GM18502 (cell line): ENCODE results near the gene SEMA5A.

Experiments
- ATAC-seq: cut with Tn5 transposase; IDR thresholded peaks from one replicate; pipeline ENCODE4 v1.9.1; 2021; ENCODE audit warnings: mild to moderate bottlenecking; ENCODE audit not compliant: unreplicated experiment, poor library complexity

Gene SEMA5A

DNA sequence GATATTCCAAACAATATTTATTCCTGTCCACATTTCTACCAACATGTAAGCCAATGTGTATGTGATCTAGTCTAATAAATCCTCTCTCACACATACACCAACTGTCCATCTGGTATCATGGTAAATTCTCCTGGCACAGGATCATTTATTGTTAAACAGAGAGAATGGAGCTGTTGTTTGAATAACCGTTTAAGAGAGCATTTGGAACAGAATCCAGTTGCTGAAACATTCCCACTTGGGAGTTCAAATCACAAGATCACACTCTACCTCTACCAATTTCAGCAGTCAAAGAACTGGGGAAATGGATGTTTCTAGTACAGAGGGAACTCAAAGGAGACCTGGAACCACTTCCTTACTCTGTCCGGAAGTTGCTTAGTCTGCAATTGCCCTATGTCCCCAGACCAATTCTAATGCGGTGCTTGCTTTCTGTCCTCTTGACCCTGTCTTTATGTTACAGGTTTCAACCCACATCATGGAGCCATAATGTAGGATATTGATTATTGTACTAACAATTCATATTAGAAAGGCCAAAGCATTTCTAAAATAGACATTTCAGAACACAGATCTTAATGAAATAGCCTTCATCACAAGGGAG, 488.4 kb downstream of the SEMA5A start:
- ATAC-seq = no peak

DNA sequence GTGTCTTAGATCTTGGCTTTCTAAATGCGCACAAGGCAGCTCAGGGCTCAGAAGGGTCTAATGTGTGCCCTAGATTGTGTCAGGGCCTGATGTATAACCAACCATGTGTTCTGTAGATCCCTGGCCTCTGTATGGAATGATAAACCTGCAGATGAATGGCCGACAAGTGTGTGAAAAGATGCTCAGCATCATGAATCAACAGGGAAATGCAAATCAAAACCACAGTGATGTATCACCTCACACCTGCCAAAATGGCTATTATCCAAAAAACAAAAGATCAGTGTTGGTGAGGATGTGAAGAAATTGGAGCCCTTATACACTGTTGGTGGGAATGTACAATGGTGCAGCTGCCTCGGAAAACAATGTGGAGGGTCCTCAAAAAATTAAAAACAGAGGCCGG, 489.8 kb downstream of the SEMA5A start:
- ATAC-seq = no peak

DNA sequence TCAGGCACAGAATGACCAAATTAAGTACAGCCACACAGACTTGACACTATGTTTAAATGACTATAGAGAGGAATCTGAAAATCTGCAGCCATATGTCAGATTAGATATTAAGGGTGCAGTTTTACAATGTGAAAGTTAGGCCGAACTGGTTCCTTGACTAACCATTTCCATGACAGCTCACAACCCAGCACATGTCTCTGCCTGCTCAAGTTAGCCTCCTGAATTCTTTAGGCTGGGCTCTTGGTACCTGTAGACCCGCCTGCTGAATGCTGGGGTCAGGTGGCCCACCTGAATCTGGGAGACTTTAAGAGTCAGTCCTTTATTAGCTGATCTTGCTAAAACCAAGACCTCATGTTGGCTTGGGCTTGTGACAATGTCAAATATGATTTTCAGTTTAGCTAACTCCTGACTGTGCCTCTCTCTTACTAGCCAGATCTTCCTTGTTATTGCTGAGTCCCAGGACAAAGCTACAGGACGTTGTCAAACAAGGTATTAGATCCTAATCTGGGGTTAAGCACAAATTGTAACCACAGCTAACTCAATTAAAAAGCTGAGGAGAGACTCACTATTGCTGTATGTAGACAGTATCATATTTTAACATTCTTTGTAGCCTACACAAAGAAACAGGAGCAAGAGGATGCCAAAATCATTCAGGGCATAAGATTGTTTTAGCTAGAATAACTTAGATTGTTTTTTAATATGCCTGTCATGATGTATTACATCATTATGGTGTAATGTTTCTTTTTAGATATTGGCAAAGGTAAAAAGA, 490.9 kb downstream of the SEMA5A start:
- ATAC-seq = no peak

DNA sequence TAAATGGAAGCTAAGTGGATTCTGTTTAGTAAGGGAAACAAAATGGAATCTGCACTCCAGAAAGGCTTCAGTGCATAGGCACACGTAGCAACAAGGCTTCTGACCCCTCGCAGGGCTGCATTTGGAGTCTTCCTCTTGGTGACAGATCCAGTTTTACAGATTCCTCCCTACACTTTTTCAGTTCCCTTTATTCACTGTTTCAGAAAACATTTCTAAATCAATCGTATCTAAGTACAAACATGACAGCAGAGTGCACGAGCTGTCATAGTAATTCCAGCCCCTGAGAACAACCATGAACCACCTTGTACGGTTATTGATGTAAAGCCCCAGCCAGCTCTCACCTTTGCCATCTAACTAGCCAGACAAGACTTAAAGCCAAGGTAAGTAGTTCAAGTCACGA, 491.6 kb downstream of the SEMA5A start:
- no peak for ATAC-seq

DNA sequence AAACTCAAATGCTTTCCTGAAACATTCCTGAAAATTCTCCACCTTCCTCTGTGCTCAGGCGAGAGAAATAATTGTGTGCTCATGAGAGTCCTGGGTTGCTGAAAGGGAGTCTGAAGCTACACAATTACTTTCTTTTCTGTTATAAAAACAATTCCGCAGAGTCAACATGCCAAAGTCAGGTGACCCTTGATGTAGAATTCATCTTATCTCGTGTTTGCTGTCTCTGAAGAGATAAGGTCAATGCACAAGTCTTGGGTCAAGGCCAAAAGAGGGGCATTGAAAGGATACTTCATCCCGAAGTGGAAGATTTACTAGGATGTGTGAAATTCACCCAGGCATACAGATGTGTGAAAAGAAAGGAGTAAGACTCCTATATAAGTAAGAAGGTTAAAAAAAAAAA, 493.5 kb downstream of the SEMA5A start:
- ATAC-seq = no peak

DNA sequence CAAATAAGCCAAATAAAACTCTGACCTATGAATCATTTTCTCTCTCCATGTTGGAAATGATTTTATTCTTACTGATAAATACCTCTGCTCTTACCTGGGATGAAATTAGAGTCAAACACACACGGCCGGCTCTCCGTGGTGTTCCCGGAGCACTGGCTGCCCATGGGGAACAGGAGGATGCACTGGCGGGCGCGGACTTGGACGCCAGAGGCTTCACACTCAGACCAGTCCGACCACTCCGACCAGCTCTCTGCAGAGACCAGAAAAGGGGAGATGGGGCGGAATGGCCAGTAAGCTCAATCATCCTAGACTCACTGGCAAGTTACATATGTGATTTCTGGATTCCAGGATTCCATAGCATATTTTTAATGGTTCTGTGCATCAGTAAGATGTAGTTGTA, 494.1 kb downstream of the SEMA5A start:
- ATAC-seq = no peak

DNA sequence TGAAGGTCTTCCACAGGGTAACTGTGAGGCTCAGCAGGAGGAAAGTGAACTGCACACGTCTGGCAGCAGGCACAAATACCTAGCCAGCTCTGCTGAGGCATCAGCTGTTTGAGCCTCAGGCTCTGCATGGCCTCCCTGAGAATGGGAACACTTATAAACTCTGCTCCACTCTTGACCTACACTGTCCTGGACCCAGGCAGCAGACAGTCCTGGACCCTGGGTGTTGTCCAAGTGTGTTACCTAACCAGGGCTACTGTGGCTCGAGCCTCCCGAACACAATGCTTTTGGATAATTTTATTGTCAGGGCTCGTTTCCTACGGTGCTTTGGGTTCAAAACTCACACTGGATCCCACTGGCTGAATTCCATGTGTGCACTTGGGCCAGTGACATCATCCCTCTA, 497.9 kb downstream of the SEMA5A start:
- no peak for ATAC-seq

DNA sequence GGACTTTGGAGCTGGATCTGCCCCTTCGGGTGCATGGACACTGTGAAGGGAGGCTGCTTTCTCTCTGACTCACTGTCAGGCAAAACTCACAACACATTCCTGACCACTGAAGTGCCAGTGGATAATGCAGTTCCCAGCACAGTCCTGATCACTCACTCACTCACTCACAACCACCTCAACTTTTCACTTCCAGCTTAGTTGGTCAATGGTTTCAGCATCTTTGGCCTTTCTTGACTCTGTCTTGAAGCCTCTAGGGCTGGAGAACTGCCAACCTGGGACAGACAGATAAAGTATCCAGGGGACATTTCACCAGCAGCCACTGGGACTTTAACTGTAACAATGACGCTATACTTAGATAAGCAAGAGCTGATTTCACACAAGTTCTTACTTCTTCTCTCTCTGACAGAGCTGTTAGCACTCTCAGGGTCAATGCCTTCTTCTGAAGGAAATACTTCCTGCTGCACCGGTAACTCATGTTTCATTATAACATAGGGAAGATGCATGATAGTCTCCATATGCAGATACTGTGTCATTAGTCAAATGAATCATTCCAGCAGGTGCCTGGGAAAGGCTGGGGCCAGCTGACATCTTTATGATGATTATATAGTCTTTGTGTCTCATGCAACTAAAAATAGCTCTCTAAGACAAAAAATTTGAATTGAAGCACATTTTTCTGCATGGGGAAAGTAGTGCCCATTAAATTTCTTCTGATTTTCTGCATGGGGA, 499.0 kb downstream of the SEMA5A start:
- ATAC-seq = no peak

DNA sequence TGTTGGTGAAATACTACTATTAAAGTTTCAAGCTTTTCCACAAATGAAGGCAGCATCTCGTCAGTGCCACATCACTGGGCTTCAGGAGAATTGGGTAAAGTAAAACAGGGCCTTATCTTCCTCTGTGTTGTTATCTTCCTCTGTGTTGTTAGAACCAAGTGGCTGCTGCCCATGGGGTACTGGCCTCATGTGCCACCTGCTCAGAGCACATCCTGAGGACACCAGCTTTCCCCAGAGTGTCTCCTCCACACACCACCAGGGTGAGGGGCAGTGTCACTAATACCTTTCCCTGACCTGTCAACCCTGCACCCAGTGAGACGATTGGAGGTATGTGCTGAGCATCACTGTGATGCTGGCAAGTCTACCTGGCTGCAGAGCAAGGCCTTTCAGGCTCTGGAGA, 499.9 kb downstream of the SEMA5A start:
- no peak for ATAC-seq

DNA sequence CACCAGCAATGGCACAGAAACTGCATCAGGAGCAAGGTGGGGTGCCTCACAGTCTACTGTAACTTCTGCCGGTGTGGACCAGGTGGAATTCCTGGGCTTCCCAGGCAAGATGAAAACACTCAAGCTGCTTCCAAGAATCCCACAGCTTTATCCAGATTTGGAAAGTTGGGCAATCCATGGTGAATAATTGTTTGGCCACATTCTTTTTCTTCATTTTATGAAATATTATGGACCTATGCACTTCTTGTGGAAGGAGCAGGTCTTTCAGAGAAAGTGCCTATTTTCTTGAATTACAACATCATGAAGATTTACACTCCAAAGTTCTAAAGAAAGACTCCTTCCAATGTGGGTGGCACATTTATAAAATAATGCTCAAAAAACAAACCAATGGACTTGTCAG, 503.6 kb downstream of the SEMA5A start:
- ATAC-seq = no peak

DNA sequence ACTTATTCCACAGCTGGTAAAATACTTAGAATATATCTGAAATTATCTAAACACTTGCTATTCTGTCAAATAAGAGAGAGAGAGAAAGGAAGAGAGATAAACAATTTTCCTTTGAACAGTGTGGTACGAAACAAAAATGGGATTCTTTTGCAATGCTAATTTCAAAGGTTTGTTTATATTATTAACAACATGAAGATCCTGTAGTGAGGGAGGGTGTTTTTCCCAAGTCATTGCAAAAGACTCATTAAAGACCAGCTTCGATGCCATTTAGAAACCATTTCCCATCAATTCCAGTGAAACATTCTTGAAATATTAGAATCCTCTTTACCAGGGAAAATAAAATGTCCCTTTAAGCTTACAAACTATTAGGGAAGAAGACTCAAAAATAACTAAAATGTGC, 505.4 kb downstream of the SEMA5A start:
- no peak for ATAC-seq

DNA sequence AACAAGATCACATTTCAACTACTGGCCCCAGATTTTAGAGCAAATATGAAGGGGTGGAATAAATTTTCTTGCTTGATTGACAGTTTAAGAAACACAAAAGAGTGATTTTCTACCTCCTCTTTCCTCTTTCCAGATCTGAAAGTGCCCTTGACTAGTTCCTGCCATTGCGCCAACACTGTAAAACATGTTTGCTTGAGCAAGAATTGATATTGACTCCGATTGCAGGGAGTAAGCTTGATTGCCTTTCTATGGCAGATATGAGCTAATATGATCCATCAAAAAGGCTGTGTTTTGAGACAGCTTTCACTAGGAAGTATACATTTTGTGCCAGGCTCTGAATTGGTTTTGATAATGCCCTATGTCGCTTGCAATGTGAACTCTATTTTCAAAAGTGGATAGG, 508.8 kb downstream of the SEMA5A start:
- ATAC-seq = no peak

DNA sequence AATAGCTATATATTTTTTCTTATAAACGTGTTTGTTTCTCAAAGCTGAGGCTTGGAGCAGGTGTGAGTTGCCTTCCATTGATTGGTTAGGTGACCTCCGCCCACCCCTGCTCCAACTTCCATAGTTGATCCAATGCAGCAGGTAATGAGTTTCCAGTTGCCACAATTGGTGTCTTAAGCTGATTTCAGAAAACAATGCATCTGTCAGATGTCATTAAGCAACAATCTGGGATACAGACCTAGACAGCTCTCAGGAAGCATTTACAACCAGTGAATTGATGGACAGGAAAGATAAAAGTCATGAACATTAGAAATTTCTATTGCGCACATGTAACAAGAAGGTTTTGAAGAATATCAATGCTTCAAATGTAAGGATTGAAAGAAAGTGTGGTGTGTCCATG, 510.5 kb downstream of the SEMA5A start:
- no peak for ATAC-seq

DNA sequence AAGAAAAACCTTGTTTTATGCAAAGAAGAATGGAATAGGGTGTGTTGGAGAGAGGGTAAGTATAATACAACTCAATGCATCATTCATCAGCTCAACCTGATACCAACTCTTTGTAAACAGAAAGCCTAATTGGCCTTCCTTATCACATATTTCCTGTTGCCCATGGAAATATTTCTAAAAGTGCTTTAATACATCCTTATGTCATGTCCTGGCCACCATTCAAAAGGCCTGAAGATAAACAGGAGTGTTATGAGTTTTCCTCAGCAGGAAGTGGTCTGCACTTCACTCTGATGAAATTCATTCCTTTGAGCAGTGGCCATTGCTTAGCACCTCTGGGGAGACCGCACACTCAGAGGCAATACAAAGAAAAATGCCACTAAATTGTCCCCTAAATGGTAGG, 511.2 kb downstream of the SEMA5A start:
- ATAC-seq = no peak

DNA sequence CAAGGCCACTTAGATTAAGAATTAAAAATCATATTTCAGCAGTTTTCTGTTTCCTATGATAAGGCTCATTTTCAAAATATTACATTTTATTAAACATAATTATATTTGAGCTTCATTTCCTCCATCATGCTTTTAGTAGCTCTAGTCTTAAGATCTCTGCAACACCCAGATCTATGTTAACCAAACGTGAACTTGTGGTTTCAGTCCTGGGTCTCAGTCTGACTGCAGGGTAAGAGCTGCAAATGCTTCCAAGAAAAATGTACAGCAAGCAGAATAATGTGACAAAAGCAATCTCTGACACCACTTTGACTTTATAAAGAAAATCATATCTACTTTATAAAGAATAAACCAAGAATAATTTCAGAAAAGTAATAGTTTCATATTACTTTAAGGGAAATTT, 512.4 kb downstream of the SEMA5A start:
- no peak for ATAC-seq

DNA sequence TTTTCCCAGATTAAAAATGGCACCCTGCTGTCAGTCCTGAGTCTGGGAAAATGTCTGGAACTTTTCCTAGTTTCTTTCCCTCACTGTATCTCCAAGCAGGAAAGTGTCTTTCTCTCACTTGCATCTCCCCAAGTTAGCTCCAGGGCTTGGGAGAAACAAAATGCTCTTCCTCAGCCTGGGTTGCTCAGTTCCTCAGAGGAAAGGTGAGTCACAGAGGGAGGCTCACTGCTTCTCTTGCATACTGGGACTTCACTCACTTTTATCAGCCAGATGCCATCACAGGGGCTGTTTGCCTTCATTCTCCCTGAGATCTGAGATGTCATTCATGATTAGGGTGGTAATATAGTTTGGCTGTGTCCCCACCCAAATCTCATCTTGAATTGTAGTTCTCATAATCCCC, 519.9 kb downstream of the SEMA5A start:
- no peak for ATAC-seq

DNA sequence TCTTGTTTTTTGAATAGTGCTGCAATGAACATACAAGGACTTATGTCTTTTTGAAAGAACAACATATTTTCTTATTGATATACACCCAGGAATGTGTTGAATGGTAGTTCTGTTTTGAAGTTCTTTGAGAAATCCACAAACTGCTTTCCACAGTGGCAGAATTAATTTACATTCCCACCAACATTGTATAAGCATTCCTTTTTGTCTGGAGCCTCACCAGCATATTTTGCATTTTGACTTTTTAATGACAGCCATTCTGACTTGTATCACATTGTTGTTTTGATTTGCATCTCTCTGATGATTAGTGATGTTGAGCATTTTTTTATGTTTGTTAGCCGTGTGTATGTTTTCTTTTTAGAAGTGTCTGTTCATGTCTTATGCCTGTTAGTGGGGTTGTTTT, 524.9 kb downstream of the SEMA5A start:
- ATAC-seq = no peak

DNA sequence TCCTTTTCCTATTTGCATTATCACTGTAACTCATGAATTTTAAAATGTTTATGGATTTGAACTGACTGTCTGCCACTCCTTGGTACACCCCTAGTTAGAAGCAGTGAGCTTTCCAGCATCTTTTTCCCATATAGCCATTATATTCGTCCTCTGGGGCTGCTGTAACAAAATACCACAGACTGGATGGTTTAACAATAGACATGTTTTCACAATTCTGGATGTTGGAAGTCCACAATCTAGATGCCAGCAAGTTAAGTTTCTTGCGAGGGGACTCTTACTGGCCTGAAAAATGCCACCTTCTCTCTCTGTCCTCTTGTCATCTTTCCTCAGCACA, 530.0 kb downstream of the SEMA5A start:
- ATAC-seq = no peak

DNA sequence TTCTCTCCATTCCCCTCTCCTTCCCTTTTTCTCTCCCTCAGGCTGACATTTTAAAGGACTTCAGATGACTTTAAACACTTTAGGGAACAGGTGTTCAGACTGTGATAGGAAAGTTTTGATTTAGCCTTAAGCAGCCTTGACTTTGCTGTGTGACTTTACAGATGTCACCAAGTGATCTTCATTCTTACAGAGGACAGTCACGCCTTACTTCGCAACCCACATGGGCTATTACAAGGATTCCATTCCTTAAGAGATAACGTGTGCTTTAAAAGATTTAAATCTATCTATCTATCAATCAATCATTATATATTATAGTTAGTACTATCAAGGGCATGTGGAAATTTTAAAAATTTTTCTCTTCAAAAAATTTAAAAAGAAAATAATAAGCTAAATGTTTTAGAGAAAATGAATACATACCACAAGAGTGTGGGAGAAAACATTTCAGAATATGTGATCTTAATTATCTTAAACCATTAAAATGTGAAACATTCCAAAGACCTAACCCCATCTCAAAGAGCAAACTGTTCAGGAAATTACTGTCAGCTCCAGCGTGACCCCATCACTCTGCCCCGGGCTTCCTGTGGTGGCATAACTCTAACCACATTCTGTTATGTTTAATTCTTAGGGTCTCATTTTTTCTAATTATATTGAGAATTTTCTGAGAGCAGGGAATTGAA, 530.5 kb downstream of the SEMA5A start:
- no peak for ATAC-seq

DNA sequence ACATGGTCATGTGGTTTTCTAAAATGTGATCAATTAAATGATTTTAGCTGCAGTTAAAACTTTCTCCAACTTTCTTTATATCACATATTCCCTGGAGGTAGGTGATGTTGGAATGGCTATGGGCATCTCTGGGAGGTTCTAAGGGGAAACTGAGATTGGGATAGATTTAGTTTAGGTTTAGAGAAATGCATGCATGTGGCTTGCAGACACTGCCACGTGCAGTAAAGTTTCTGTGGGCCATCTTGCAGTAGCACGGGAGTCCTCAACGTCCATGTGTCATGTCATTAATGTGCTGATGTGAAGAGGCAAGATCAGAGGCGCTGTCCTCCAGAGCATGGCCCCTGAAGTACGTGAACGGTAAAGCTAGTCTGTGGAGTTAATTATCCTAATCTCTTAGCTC, 532.7 kb downstream of the SEMA5A start:
- ATAC-seq = no peak

DNA sequence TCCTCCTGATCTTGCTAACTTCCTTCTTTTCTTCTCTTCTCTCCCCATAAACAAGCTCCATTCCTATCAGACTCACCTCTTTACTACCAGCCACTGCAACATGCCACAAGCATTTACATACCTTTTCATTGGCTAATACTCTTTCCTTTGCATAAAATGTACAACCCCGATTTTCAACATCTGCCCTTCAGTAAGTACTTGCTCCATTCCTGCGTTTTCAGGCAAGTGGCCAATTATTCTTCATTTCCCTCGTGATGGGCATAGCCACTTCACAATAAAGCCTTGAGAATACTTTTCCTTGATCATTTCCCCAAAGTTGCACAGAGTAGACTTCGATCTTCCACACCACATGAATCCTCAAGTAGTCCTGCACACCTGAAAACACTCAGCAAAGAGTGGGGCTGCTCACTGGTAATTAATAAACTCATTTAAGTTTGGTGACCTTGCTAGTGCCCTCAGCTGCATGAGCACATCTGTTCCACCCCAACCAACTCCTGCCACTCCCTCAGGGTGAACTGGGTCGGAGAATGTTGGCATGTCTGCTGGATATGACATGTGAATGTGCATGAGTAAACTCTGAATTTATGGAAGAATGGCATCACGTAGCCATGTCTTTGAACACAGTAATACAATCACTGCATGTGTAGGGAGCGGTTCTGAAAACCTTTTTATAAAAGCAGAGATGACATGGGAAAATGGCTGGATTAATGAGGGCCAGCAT, 535.8 kb downstream of the SEMA5A start:
- no peak for ATAC-seq
